Right lobe of liver (tissue), 4 donors: Measurements from ENCODE around the gene CCSAP.

ENCODE experiments used
- CTCF ChIP-seq, 4 donors: fragments of 200-600 bp in 3 of 4; fragments of 450-650 bp in 1 of 4; IDR thresholded peaks; one replicate each; pipeline versions ENCODE4 v1.5.1 to v1.8.0; 2016 to 2022; ENCODE audit warnings: antibody characterized with exemption in 4 of 4, mild to moderate bottlenecking in 2 of 4
- POLR2A ChIP-seq: fragments of 450-650 bp; IDR thresholded peaks from one replicate; pipeline ENCODE4 v1.6.1; 2017; ENCODE audit warnings: antibody characterized with exemption, mild to moderate bottlenecking
- donor health status: DM: no; HTN: no; CAD: no.
- donor health status: DM: no; HTN: no; CAD: no.
- donor health status: DM: no; HTN: yes; CAD: no.

GRCh38 chr1:229384822-229385221 lies 42.0 kb upstream of the CCSAP start:
- TF ChIP-seq CTCF (IDR thresholded peaks at IDR 0.05) (no peak), POLR2A (no peak)
